Embryonic facial prominence (tissue), 1 donor: Measurements from ENCODE around the gene NELFA.

ENCODE experiments used
- DNase-seq: peaks from one replicate; pipeline ENCODE4 v3.0.0-alpha.2; 2016; ENCODE audit errors: extremely low spot score

The NELFA gene

GRCh38 chr4:1964971-1965370 lies 43.8 kb downstream of the NELFA start:
- DNase-seq = no peak

GRCh38 chr4:1964443-1964842 lies 44.3 kb downstream of the NELFA start:
- DNase-seq = no peak

- DNase-seq = no peak
Observed at GRCh38 chr4:1962980-1963379, 45.8 kb downstream of the NELFA start.

GRCh38 chr4:1961563-1961962 lies 47.2 kb downstream of the NELFA start:
- DNase-seq = no peak

- DNase-seq = no peak
Observed at GRCh38 chr4:1961038-1961437, 47.7 kb downstream of the NELFA start.

GRCh38 chr4:1960170-1960825 lies 48.5 kb downstream of the NELFA start:
- no peak for DNase-seq

GRCh38 chr4:1959104-1959384 lies 49.7 kb downstream of the NELFA start:
- no peak for DNase-seq

- DNase-seq = no peak
Observed at GRCh38 chr4:1958276-1959103, 50.3 kb downstream of the NELFA start.

- no peak for DNase-seq
Observed at GRCh38 chr4:1956631-1957030, 52.1 kb downstream of the NELFA start.

- no peak for DNase-seq
Observed at GRCh38 chr4:1953335-1953734, 55.4 kb downstream of the NELFA start.

GRCh38 chr4:1952719-1953118 lies 56.1 kb downstream of the NELFA start:
- DNase-seq = no peak

- no peak for DNase-seq
Observed at GRCh38 chr4:1952058-1952700, 56.6 kb downstream of the NELFA start.

- no peak for DNase-seq
Observed at GRCh38 chr4:1950369-1950768, 58.4 kb downstream of the NELFA start.

GRCh38 chr4:1948892-1949436 lies 59.8 kb downstream of the NELFA start:
- DNase-seq = no peak

GRCh38 chr4:1948232-1948631 lies 60.5 kb downstream of the NELFA start:
- DNase-seq = no peak

GRCh38 chr4:1945912-1946311 lies 62.9 kb downstream of the NELFA start:
- DNase-seq = no peak

- no peak for DNase-seq
Observed at GRCh38 chr4:1945124-1945895, 63.5 kb downstream of the NELFA start.

GRCh38 chr4:1943928-1944327 lies 64.8 kb downstream of the NELFA start:
- no peak for DNase-seq

GRCh38 chr4:1940566-1940965 lies 68.2 kb downstream of the NELFA start:
- no peak for DNase-seq

GRCh38 chr4:1939664-1940509 lies 68.9 kb downstream of the NELFA start:
- no peak for DNase-seq

- DNase-seq = no peak
Observed at GRCh38 chr4:1938027-1938426, 70.7 kb downstream of the NELFA start.
